IPS DF 6.9 (cell line): ENCODE data around the gene SDK1.

Source experiments
- DNase-seq: peaks from one replicate; pipeline ENCODE4 v3.0.0-alpha.2; 2013; ENCODE audit warnings: low read depth, low spot score
- H3K27ac ChIP-seq: one replicate; pipeline ENCODE4 v1.5.1; 2013; ENCODE audit warnings: low read length, control low read depth
- H3K27me3 ChIP-seq: 2 replicates; pipeline ENCODE4 v1.6.1; 2013; ENCODE audit warnings: mild to moderate bottlenecking, low read length; ENCODE audit not compliant: control insufficient read depth, insufficient read depth
- H3K36me3 ChIP-seq: 2 replicates; pipeline ENCODE4 v1.6.1; 2013; ENCODE audit warnings: low read length; ENCODE audit not compliant: control insufficient read depth, insufficient read depth
- H3K4me1 ChIP-seq: 2 replicates; pipeline ENCODE4 v1.6.1; 2013; ENCODE audit warnings: low read length; ENCODE audit not compliant: control insufficient read depth, insufficient read depth
- H3K4me3 ChIP-seq: 2 replicates; pipeline ENCODE4 v1.5.1; 2013; ENCODE audit warnings: mild to moderate bottlenecking, low read length
- H3K9me3 ChIP-seq: 2 replicates; pipeline ENCODE4 v1.6.1; 2013; ENCODE audit warnings: low read length, inconsistent platforms; ENCODE audit not compliant: control insufficient read depth, insufficient read depth
- WGBS: extraction: QIAGEN DNeasy Blood & Tissue Kit; methylation state at CpG from one replicate; pipeline ENCODE4 v1.1.7; 2013; ENCODE audit warnings: mixed read lengths, missing lambda C conversion rate; ENCODE audit not compliant: insufficient read length, insufficient coverage; 5-methylcytosine and 5-hydroxymethylcytosine counted together

Gene SDK1

DNA sequence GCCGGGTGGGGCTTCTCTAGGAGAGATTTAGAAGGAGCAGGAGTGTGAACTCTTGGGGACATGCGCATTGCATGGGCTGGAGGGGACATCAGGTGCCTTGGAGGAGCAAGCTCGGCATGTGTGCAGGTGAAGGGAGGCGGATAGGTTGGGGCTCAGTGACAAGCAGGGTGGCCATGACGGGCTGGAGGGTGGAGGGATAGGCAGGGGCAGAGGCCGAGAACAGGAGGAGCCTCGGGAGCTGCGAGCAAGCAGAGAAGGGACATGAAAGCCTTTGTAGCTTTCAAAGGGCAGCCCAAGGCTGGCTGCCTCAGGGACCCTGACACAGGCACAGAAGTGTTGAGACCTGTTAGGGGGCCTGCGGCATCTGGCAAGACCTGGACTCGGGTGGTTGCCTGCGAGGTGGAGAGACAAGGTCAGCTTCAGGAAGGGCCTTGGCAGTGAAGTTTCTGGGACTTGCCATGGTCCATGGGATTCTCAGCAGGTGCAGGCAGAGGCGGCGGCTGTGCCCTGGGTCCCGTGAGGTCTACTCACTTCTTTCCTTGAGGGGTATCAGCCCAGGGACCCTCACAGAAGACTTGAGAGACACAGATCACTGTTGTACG, 664.8 kb downstream of the SDK1 start:
- Histone ChIP-seq H3K4me3 (no peak overlapping the region), H3K27ac (no peak overlapping the region), H3K4me1 (no peaks in the 10 kb centered on the region; the same call in 1 of the 2 replicates), H3K9me3 (no peaks in the 10 kb centered on the region), H3K27me3 (no peaks in the 10 kb centered on the region), H3K36me3 (no peaks in the 10 kb centered on the region)
- WGBS: no CpG with 5 or more reads among the region's 15 CpGs
- no peak for DNase-seq

DNA sequence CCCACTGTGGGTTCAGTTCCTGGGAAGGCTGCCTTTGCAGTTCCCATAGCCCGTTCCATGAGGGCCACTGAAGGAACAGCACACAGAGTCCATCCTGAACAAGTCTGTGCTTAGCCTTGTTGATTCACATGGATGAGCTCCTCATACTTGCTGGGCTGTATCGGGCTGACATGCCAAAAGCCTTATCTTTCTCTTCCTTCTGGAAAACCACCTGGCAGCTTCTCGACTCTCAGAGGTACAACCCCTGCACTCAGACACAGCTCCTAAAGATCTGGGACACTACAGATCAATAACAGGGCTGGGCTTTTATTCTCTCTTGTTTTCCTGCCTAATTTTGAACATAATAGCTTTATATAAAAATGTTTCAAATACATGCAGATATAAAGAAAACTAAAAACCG, 667.2 kb downstream of the SDK1 start:
- H3K9me3 ChIP-seq: no peaks in the 10 kb centered on the region
- no CpG with 5 or more reads among the region's 4 CpGs for WGBS
- no peaks in the 10 kb centered on the region for H3K36me3 ChIP-seq
- DNase-seq: no peak
- H3K4me3 ChIP-seq: no peak overlapping the region
- no peaks in the 10 kb centered on the region; the same call in 1 of the 2 replicates for H3K4me1 ChIP-seq
- no peaks in the 10 kb centered on the region for H3K27me3 ChIP-seq
- no peak overlapping the region for H3K27ac ChIP-seq

DNA sequence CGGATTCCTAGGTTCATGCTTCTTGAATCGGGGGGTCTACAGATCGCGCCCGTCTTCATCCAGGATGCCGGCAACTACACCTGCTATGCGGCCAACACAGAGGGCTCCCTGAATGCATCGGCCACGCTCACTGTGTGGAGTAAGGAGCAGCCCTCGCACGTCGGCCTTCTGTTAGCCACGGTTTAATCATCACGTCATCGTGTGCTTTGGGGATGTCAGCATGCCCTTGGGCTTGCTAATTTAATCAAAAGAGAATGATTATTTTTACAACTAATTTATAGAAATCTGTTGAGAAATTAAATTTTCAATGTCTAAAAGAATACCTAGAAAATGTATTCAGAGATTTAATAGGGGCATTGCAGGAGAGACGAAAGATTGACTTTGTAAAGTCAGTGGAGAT, 668.2 kb downstream of the SDK1 start:
- Histone ChIP-seq H3K4me1 (no peaks in the 10 kb centered on the region; the same call in 1 of the 2 replicates), H3K36me3 (no peaks in the 10 kb centered on the region), H3K27me3 (no peaks in the 10 kb centered on the region), H3K27ac (no peak overlapping the region), H3K9me3 (no peaks in the 10 kb centered on the region), H3K4me3 (no peak overlapping the region)
- no peak for DNase-seq
- WGBS: no CpG with 5 or more reads among the region's 16 CpGs

DNA sequence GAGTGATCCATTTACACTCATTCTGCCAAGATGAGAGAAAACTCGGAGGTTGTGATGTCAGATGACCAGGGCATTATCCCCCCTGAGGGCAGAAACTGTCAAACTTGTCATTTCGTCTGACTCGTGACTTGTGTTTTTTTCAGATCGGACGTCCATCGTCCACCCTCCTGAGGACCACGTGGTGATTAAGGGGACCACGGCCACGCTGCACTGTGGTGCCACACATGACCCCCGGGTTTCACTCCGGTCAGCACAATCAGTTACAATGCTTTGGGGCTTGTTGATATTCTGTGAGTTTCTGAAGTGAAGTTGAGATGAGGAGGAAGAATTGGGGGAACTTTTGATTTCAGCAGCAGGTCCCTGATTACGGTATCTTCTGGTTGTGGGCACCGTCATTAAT, 670.3 kb downstream of the SDK1 start:
- no peak overlapping the region for H3K27ac ChIP-seq
- no peaks in the 10 kb centered on the region for H3K27me3 ChIP-seq
- H3K36me3 ChIP-seq: no peaks in the 10 kb centered on the region
- H3K4me1 ChIP-seq: no peaks in the 10 kb centered on the region; the same call in 1 of the 2 replicates
- WGBS: no CpG with 5 or more reads among the region's 13 CpGs
- no peaks in the 10 kb centered on the region for H3K9me3 ChIP-seq
- no peak for DNase-seq
- no peak overlapping the region for H3K4me3 ChIP-seq

DNA sequence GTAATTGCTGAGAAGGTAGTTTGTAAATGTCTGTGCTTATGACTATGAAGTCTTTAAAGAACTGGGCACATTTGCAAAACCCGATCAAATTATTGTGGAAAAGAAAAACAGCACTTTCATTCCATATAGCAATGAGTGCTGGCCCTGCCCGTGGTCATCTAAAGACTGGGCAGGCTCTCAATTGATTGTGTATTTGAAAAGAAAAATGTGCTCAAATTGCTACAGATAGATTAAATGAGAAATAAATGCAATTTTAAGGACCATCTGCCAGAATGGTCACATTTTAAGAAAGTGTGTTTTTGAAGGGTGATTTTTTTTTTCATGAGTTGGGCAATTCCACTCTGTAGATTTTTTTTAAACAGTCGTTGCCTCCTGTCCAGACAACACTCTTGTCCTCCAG, 672.2 kb downstream of the SDK1 start:
- Histone ChIP-seq H3K9me3 (no peaks in the 10 kb centered on the region), H3K4me1 (no peaks in the 10 kb centered on the region; the same call in 1 of the 2 replicates), H3K36me3 (no peaks in the 10 kb centered on the region)

DNA sequence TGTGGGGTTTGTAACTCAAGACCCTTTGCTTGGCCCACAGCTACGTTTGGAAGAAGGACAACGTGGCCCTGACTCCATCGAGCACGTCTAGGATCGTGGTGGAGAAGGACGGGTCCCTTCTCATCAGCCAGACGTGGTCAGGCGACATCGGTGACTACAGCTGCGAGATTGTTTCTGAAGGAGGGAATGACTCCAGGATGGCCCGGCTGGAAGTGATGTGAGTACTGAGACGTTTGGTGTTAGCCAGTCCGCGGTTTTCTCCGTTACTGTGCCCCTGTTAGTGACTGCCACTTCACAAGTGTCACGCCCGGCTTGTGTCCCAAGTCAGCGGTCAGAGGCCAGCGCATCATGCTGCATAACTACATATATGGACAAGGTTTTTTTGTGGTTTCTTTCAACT, 673.3 kb downstream of the SDK1 start:
- DNase-seq: no peak
- no CpG with 5 or more reads among the region's 19 CpGs for WGBS
- Histone ChIP-seq H3K9me3 (no peaks in the 10 kb centered on the region), H3K27ac (no peak overlapping the region), H3K4me3 (no peak overlapping the region), H3K27me3 (no peaks in the 10 kb centered on the region), H3K36me3 (no peaks in the 10 kb centered on the region), H3K4me1 (no peaks in the 10 kb centered on the region; the same call in none of the 2 replicates)

More for the DNA sequence above, 672.2 kb downstream of the SDK1 start:
- no peak overlapping the region for H3K4me3 ChIP-seq
- WGBS: no CpG with 5 or more reads among the region's 3 CpGs
- no peaks in the 10 kb centered on the region for H3K27me3 ChIP-seq
- DNase-seq: no peak
- H3K27ac ChIP-seq: no peak overlapping the region

DNA sequence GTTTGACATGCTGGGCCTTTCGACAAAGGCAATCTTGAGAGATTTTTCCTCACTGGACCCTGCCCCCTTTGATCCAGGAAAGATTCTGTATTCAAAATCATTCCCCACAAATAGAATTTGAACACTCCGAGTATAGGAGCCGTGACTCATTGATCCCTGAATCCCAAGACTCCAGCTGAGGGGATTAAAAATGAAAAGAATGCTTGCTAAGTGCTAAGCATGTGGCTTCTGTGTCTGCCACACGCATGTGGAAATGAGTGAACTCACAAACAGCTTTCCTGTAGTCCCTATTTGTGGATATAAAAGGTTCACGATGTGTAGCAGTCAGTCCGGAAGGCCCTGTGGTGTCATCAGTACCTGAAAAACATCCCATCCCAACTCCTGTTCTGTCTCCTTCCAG, 674.3 kb downstream of the SDK1 start:
- Histone ChIP-seq H3K4me1 (peaks cover 2% of the 10 kb centered on the region), H3K36me3 (no peaks in the 10 kb centered on the region), H3K4me3 (no peak overlapping the region), H3K27ac (no peak overlapping the region), H3K27me3 (no peaks in the 10 kb centered on the region), H3K9me3 (no peaks in the 10 kb centered on the region)
- no CpG with 5 or more reads among the region's 6 CpGs for WGBS
- no peak for DNase-seq

DNA sequence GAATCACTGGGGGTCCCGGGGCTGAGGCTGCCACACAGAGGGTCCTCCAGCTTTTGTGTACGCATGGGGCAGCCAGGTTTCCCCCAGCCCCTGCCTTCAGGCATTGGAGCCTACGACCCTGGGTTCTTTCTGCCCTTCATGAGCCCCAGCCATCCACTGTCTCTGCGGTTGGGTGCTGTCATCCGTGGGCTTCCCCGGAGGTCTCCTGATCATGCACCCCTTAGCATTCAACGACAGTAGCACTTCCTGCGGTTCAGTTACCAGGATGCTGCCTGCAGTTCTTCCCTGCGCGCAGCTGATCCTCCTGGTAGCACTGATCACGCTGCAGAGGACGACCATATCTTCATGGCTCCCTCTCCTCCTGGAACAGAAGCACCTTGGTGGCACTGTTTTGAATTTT, 676.3 kb downstream of the SDK1 start:
- no CpG with 5 or more reads among the region's 12 CpGs for WGBS
- Histone ChIP-seq H3K27ac (no peak overlapping the region), H3K27me3 (no peaks in the 10 kb centered on the region), H3K36me3 (no peaks in the 10 kb centered on the region), H3K4me3 (no peak overlapping the region), H3K9me3 (no peaks in the 10 kb centered on the region), H3K4me1 (peaks cover 2% of the 10 kb centered on the region; the same call in 1 of the 2 replicates)
- no peak for DNase-seq

DNA sequence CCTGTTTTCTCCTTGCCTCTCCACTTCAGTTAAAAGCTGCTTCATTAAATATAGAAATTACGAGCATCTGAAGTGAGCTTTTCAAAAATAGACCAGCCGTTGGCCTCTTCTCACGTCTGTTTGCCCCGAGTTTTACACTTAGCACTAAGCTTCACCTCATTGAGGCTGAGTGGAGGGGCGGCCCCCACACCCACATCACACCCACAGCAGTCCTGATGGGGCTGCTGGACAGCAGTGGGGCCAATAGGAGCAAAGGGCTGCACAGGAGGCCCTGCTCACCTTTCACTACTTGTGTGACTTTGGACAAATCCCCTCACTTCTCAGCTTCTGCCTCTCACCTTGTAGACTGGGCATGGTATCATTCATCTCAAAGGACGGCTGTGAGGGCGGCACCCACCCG, 677.8 kb downstream of the SDK1 start:
- Histone ChIP-seq H3K27me3 (no peaks in the 10 kb centered on the region), H3K9me3 (no peaks in the 10 kb centered on the region), H3K4me1 (peaks cover 2% of the 10 kb centered on the region; the same call in 1 of the 2 replicates), H3K4me3 (no peak overlapping the region), H3K36me3 (no peaks in the 10 kb centered on the region), H3K27ac (no peak overlapping the region)
- WGBS: no CpG with 5 or more reads among the region's 8 CpGs
- no peak for DNase-seq

DNA sequence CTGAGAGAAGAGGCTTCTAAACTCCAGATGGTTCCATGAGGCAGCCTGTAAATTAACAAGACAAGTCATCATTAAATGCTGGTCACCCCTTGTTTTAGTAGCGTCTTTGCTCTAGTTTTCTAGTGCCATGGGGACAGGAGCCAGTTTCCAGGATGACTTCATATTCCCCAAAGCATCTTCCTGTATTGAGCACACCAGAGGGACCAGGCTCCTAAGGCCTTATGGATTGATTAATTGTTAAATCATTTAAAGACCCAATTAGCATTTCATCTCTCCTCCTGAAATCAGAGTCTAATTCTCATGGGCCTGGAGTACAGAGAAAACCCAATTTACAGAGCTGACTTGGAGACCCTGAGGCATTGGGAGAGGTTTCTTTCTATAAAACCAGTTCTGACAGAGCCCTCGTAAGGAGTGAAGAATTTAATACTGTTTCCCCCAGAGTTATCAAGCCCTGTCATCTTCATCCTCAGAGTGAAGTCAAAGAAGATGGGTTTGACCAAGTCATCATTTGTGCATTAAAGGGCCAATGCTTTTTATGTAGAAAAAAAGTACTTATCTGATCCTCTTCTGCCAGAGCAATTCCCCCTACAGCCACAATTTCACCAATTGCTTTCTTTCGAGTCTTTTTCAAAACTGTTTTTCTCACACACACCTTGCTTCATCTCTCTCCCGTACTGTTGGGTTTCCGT, 678.7 kb downstream of the SDK1 start:
- no peaks in the 10 kb centered on the region for H3K9me3 ChIP-seq
- H3K27me3 ChIP-seq: no peaks in the 10 kb centered on the region
- H3K4me1 ChIP-seq: peaks cover 2% of the 10 kb centered on the region; the same call in 1 of the 2 replicates
- no peaks in the 10 kb centered on the region for H3K36me3 ChIP-seq
- no peak overlapping the region for H3K27ac ChIP-seq
- WGBS: no CpG with 5 or more reads among the region's 5 CpGs
- no peak overlapping the region for H3K4me3 ChIP-seq
- no peak for DNase-seq

DNA sequence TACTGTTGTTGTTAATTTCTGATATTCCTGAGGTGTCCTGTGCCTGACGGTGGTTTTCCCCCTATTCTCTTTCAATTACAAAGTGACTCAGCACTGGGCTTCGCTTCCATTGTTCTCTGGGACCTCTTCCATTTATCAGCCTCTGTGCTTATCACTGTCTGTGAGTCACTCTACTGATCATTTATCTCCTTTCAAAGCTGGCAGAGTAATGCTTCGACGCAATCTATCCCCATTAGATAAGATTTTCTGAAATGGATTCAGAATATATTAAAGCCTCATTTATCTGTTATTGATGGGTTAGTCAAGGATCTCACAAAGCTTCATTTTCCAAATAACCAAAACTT, 679.2 kb downstream of the SDK1 start:
- Histone ChIP-seq H3K36me3 (no peaks in the 10 kb centered on the region), H3K4me1 (peaks cover 2% of the 10 kb centered on the region; the same call in 1 of the 2 replicates), H3K27ac (no peak overlapping the region), H3K9me3 (no peaks in the 10 kb centered on the region), H3K27me3 (no peaks in the 10 kb centered on the region), H3K4me3 (no peak overlapping the region)
- no CpG with 5 or more reads among the region's 4 CpGs for WGBS
- no peak for DNase-seq
